Nephron (organoid): ENCODE measurements around the gene ATP8A2.

Source experiments
- H3K27ac Mint-ChIP-seq, 3 experiments: 2 replicates each; pipeline ENCODE4 v1.8.0; 2020; ENCODE audit warnings: mixed read lengths in 3 of 3, mild to moderate bottlenecking in 2 of 3, moderate library complexity in 1 of 3
- H3K27me3 Mint-ChIP-seq: 2 replicates; pipeline ENCODE4 v1.8.0; 2021; ENCODE audit warnings: low read depth, mild to moderate bottlenecking, moderate library complexity, mixed read lengths
- H3K36me3 Mint-ChIP-seq: 2 replicates; pipeline ENCODE4 v1.8.0; 2020; ENCODE audit warnings: low read depth, mixed read lengths
- H3K4me1 Mint-ChIP-seq: 2 replicates; pipeline ENCODE4 v1.8.0; 2020; ENCODE audit warnings: mixed read lengths
- H3K4me3 Mint-ChIP-seq, 3 experiments: 2 replicates each; pipeline ENCODE4 v1.8.0; 2020; ENCODE audit warnings: mild to moderate bottlenecking in 3 of 3, mixed read lengths in 3 of 3, moderate library complexity in 2 of 3
- H3K9me3 Mint-ChIP-seq: 2 replicates; pipeline ENCODE4 v1.8.0; 2020; ENCODE audit warnings: mixed read lengths
- TF ChIP-seq, protein P1 (sequence below), 3 experiments: fragments of 200-600 bp; sonication (generic); IDR thresholded peaks; one replicate each; pipeline ENCODE4 v1.5.0; 2021; ENCODE audit warnings: antibody characterized with exemption in 3 of 3; ENCODE audit not compliant: unreplicated experiment in 3 of 3

ATP8A2 gene

DNA sequence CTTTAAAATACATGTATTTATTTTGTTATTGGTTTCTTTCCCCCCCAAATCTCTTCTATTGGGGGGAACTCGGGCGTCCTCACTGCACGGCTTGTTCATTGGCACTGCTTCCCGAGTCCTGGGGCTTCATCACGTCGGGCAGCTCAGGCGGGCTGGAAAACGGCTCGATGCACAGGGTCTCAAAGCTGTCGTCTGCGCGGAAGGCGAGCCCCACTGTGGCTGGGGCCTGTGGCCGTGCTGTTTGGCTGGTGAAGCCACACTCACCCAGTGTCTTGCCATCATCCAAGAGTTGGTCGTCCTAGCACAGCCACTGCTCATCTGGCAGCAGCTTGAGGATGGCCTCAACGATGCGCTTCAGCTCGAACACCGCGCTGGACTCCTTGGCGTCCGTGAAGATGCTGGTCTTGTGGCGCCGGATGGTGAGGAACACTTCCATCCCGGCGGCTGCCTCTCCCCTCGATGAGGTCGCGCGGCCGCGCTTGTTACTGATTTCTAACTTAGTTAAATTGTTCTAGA lies 6.0 kb upstream of the ATP8A2 start:
- Mint-ChIP-seq H3K27ac (no peak overlapping the region), H3K27me3 (peaks cover 34% of the 10 kb centered on the region), H3K4me3 (no peak overlapping the region), H3K9me3 (peaks cover 13% of the 10 kb centered on the region), H3K36me3 (no peaks in the 10 kb centered on the region), H3K4me1 (no peaks in the 10 kb centered on the region)
- TF ChIP-seq, protein P1, sequence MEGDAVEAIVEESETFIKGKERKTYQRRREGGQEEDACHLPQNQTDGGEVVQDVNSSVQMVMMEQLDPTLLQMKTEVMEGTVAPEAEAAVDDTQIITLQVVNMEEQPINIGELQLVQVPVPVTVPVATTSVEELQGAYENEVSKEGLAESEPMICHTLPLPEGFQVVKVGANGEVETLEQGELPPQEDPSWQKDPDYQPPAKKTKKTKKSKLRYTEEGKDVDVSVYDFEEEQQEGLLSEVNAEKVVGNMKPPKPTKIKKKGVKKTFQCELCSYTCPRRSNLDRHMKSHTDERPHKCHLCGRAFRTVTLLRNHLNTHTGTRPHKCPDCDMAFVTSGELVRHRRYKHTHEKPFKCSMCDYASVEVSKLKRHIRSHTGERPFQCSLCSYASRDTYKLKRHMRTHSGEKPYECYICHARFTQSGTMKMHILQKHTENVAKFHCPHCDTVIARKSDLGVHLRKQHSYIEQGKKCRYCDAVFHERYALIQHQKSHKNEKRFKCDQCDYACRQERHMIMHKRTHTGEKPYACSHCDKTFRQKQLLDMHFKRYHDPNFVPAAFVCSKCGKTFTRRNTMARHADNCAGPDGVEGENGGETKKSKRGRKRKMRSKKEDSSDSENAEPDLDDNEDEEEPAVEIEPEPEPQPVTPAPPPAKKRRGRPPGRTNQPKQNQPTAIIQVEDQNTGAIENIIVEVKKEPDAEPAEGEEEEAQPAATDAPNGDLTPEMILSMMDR (IDR thresholded peaks at IDR 0.05; ENCODE audit: unreplicated experiment in 3 of 3), result no peak

DNA sequence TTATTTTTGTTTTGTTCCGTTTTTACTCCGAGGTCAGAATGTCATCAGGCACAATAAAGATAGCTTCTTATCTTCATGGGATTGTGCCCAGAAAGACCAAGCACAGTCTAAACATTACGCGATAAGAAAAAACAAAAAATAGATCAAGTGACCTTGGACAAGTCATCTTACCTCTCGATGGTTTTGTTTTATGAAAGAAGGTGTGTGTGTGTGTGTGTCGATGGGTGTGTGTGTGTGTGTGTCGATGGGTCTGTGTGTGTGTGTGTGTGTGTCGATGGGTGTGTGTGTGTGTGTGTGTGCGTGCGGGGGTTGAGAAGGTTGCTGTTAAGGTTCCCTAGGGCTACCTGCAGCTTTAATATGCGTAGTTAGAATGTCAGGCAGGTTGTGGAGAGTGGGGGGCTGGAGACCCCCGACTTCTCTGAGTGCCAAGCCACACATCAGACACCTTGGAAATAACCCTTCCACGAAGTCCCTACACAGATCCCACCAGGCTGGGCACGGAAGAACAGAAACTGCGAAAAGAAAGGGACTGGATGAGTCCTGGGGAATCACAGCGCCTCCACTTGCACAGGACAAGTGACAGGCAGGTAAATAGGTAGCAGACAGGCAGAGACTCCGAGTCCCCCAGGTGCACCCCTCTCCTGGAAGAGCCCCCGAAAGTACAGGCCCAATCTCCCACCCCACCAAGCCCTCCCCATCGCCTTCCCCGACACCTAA lies 458 bp upstream of the ATP8A2 start:
- peaks cover 28% of the 10 kb centered on the region for H3K4me1 Mint-ChIP-seq
- TF ChIP-seq, protein P1 (IDR thresholded peaks at IDR 0.05; ENCODE audit: unreplicated experiment in 3 of 3), result no peak
- peaks cover 83% of the 10 kb centered on the region for H3K27me3 Mint-ChIP-seq
- H3K4me3 Mint-ChIP-seq, result peak overlapping the region; percentile 84 to 92 (median 89)
- no peaks in the 10 kb centered on the region for H3K36me3 Mint-ChIP-seq
- no peaks in the 10 kb centered on the region for H3K9me3 Mint-ChIP-seq
- peak overlapping the region in 2 of 3 experiments; percentile 55 to 73 for H3K27ac Mint-ChIP-seq

DNA sequence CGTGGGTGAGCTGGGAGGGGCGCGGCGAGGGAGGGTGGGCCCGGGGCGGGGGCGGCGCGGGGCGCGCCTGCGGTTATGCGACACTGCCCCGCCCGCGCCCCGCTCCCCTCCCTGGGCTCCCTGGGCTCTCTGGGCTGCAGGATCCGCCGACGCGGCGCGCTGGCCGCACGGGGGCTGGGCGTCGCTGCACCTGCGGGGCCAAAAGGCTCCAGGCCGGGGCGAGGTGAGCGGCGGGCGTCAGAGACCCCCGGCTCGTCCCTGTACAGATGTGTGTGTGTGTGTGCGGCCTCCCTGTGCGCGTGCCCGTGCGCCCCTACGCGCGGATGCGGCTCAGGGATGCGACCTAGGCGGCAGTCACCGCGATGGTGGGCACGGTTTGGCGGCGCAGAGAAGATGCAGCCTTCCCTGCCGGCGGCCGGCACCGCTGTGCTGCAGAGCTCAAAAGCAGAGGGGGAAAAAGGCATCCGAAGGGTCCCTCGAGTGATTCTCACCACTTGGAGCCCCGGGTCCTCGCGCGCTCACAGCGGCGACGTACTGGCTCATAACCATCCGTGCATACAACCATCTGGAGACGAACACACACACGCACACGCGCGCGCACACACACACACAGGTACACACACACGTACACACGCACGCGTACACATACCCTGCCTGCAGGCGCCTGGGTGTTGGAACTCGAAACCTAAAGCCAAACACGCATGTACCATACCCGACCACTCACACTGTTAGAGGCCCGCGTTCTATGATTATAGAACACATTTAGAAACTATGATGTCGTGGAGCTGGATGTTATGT lies 709 bp downstream of the ATP8A2 start:
- H3K4me1 Mint-ChIP-seq, result peaks cover 28% of the 10 kb centered on the region
- peaks cover 79% of the 10 kb centered on the region for H3K27me3 Mint-ChIP-seq
- TF ChIP-seq, protein P1 (IDR thresholded peaks at IDR 0.05; ENCODE audit: unreplicated experiment in 3 of 3), result no peak
- H3K4me3 Mint-ChIP-seq, result peak overlapping the region; percentile 80 to 85 (median 85)
- no peaks in the 10 kb centered on the region for H3K36me3 Mint-ChIP-seq
- H3K9me3 Mint-ChIP-seq, result no peaks in the 10 kb centered on the region
- H3K27ac Mint-ChIP-seq, result peak overlapping the region in 2 of 3 experiments; percentile 37 to 65

DNA sequence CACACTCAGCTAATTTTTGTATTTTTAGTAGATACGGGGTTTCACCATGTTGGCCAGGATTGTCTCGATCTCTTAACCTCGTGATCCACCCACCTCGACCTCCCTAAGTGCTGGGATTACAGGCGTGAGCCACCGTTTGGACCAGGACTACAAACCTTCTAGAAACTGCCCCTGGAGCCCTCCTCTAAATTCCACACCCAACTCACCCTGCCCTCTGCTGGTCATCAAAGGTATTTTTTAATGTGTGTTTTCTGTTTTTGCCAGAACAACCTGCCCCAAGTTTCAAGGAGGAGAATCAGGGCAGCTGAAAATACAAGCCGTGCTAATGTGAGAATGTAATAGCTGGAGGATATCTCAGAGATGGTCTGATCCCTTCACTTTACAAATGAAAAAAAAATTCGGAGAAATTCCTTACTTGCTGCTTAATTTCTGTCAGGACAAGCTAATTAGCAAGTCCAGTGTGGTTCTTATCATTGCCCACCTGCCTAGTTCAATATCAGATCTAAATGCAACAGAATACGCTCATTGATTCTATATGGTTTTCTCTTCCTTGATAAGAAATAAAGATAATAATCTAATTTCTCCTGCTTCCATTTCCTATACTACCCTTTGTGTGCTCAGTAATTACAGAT lies 4.1 kb downstream of the ATP8A2 start:
- Mint-ChIP-seq H3K9me3 (no peaks in the 10 kb centered on the region), H3K36me3 (no peaks in the 10 kb centered on the region), H3K4me1 (peaks cover 50% of the 10 kb centered on the region), H3K4me3 (no peak overlapping the region), H3K27ac (peak overlapping the region in 1 of 3 experiments; percentile 77), H3K27me3 (peaks cover 48% of the 10 kb centered on the region)
- TF ChIP-seq, protein P1 (IDR thresholded peaks at IDR 0.05; ENCODE audit: unreplicated experiment in 3 of 3), result peak; percentile 47 to 61 (median 60)

DNA sequence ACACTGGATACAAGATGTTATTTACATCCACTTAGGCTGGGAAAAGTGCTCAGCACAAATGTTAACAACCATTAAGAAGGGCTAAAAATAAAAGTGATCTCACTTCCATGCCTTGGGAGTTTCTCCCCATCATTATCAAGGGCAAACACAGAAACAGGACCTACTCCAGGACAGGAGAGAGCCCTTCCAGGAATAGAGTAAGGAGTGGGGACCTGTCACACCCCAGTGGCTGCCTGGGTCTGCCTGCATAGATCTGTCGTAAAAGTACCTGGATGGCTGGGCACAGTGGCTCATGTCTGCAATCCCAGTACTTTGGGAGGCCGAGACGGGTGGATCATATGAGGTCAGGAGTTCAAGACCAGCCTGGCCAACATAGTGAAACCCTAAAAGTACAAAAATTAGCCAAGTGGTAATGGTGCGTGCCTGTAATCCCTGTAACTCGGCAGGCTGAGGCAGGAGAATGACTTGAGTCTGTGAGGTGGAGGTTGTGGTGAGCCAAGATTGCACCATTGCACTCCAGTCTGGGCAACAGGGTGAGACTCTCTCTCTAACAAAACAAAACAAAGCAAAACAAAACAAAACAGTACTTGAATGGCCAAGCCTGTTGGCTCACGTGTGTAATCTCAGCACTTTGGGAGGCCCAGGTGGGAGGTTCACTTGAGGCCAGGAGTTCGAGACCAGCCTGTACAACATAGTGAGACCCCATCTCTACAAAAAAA lies 5.6 kb downstream of the ATP8A2 start:
- TF ChIP-seq, protein P1 (IDR thresholded peaks at IDR 0.05; ENCODE audit: unreplicated experiment in 3 of 3), result no peak
- Mint-ChIP-seq H3K27ac (no peak overlapping the region), H3K4me3 (no peak overlapping the region), H3K27me3 (peaks cover 41% of the 10 kb centered on the region), H3K4me1 (peaks cover 53% of the 10 kb centered on the region), H3K9me3 (no peaks in the 10 kb centered on the region), H3K36me3 (no peaks in the 10 kb centered on the region)
